SIG-M5 treated with dmso at 0.1 percent for 504 hours (cell line): ENCODE results near the gene VSIG4.
A peak's percentile ranks its signal among the peaks of the same experiment; 100 is the strongest.

Experiments used
- DNase-seq: peaks from one replicate; lab custom pipeline; 2025; ENCODE audit not compliant: unreplicated experiment; lab: John Stamatoyannopoulos, UW

Gene VSIG4

DNA sequence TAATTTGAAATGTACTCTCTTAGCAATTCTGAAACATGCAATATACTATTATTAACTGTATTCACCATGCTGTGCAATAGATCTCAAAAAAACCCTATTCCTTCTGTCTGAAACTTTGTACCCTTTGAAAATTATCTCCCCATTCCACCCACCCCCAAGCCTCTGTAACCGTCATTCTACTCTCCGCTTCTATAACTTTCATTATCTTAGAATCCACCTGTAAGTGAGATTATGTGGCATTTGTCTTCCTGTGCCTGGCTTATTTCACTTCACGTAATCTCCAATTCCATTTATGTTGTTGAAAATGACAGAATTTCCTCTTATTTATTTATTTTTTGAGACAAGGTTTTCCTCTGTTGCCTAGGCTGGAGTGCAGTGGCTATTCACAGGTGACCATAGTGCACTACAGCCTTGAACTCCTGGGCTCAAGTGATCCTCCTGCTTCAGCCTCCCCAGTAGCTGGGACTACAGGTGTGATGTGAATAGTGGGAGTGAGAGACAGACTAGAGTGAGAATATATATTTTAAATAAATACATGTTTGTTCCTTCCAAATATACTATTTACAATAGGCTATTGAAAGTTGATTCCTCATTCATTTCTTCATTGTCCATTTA, 30.5 kb downstream of the VSIG4 start:
- DNase-seq: no peak

DNA sequence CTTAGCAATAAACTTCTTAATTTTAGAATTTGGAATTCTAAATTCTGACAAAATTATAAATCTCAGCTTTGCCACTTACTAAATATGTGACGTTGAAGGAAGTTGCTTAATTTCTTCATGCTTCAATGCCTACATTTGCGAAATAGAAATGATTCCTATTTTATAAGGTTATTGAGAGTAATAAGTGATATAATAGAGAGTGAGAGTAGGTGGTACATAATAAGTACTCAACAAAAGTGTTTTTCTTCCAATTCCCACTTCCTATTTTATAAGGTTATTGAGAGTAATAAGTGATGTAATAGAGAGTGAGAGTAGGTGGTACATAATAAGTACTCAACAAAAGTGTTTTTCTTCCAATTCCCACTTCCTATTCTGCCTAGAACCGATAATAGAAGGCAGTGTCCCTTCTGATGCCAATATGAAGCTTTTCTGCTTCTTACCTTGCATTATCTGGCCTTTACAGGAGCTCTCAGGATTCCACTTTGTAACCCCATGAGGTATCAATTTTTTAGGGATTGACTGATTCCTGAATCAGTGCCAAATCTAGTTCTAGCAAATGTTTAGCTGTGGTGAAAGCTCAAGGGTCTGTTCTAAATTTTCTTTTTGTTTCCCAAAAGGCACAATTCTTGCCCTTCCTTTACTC, 31.4 kb downstream of the VSIG4 start:
- DNase-seq: peak; percentile 24

GRCh38 chrX:66007851-66008250, 32.0 kb downstream of the VSIG4 start:
- no peak for DNase-seq

GRCh38 chrX:66005830-66006449, 33.9 kb downstream of the VSIG4 start:
- peak; percentile 31 for DNase-seq

- peak; percentile 89 for DNase-seq
Observed at GRCh38 chrX:66004928-66005829, 34.7 kb downstream of the VSIG4 start.

- no peak for DNase-seq
Observed at GRCh38 chrX:66002824-66003680, 36.8 kb downstream of the VSIG4 start.

GRCh38 chrX:66001596-66001995, 38.3 kb downstream of the VSIG4 start:
- no peak for DNase-seq

DNA sequence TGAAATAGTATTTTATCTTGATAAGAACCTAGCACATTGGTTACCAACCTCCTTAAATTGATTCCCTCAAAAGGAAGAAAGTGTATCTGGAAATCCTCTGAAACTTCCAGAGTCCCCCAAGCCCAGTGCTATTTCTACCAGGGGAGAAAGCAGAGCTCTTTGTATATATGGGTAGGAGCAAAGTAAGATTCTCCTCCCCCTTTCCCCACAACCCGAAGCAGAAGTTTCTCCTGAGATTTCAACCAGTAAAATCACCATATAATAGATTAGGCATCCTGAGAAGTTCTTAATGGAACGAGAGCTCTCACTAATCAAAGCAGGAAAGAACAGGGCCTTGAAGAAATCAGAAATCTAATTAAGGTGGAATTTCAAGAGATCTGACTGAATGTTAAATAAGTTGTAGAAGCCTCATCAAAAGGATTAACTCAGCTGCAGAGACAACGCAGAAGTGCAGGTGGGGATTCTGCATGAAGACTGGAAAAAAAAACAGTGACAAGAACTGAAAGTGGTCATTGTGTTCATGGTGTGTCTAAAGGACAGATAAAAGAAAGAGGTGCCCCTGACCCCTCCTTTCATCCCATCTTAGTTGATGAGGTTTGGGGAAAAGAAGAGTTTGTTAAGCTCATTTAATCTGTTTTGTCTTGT, 39.1 kb downstream of the VSIG4 start:
- DNase-seq: peak; percentile 54

GRCh38 chrX:66000178-66000577, 39.7 kb downstream of the VSIG4 start:
- DNase-seq: no peak

DNA sequence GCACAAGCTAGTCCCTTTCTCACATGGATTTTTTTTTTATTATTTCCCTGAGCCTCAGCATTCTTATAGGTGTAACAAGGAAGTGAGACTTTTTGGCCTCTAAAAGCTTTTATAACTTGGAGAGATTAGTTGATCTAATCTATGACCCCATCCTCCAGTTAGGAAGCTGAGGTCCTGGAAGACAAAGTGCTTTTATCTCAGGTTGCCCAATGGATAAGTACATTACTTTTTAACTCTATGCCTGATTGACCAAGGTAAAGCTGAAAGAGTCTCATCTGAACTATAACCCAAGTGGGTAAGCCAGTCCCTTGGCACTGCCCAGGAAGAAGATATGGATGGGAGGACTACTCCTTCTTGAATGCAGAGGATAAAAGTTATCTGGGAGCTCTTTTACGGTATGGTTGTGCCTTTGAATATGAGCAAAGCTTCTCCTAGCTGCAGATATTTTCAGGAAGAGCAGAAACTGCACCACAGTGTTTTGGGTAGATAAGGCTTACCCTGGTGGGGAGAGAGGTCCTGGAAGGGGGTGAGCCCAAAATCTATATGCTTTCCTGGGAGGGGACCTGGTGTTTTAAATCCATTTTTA, 40.2 kb downstream of the VSIG4 start:
- DNase-seq: no peak

DNA sequence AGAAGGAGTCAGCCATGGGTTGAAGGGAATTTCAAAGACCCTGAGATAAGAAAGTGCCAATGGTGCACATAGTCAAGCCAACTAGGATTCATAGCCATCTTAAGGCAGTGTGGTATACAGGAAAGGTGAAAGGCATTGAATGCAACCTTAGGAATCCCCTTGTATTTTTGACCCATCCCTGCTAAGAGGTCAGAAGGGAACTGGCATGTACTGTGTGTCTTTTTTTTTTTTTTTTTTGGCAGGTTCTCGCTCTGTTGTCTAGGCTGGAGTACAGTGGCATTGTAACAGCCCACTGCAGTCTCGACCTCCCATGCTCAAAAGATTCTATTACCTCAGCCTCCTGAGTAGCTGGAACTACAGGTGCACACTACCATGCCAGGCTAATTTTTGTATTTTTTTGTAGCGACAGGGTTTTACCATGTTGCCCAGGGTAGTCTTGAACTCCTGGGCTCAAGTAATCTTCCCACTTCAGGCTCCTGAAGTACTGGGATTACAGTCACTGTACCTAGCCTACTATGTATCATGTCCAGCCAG, 40.8 kb downstream of the VSIG4 start:
- DNase-seq: no peak

- DNase-seq: peak; percentile 96
Observed at GRCh38 chrX:65997978-65998717, 41.7 kb downstream of the VSIG4 start.

DNA sequence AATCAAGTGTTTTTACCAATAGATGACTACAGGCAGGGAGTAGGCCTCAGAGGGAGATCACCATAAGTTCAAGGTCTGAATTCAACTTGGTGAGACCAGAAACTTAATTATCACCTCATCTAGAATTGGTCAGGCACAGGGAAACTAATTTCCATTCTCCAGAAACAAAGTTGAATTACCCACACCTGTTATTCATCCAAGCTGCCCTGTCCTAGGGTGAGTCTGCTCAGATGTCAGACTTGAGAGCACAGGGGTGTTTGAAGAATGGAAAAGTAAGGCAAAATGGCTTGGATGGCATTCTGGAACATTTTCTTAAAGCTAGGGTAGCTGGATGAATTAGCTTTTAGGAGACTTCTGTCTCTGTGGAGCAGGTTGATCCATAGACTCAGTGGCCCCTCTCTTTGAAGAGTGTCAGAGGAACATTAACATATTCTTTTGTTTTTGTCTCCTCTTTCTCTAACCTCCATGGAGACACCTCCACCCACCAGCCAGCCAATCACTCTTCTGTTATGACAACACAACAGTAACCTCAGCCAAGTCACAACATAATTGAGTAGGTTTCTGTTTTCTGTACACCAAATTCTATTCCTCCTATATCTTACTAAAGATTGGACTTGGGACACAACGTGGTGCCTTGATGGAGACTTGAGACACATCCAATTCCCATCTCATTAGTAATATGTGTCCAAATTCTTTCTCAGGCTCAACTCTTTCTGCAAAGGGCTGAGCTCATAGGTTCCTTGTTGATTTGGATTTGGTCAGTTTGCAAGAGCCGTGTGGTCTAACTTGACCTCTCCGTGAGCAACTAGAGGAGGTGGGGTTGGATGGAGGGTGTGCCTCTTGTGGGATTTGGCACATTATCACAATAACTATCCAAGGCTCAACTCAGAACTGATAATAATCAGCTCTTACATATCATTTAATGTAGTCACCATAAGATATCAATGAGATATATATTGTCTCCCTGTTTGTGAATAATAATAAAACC, 45.1 kb downstream of the VSIG4 start:
- no peak for DNase-seq

DNA sequence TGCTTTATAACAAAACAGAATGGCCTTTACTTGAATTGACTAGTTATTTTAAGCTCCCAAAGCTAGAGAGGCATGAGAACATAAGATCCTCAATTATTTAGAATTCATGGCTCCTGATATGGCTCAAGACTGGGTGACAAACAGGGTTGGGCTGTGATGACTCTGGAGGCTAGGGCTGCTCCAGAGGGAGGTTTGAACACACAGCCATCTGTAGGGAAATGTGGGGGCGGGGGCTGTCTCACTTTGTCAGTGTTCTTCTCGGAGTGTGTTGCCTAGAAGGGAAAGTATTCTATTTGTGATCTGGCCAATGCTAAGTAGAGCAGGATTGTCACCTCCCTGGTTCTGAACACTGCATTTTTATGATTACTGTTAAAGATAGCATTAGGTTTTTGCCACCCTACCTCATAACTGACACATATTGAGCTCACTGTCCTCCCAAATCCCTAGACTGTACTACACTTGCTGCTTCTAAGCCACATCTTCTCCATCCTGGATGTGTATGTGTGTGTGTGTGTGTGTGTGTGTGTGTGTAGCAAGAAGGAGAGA, 45.9 kb downstream of the VSIG4 start:
- DNase-seq: no peak

- no peak for DNase-seq
Observed at GRCh38 chrX:65993332-65993731, 46.5 kb downstream of the VSIG4 start.

- peak; percentile 18 for DNase-seq
Observed at GRCh38 chrX:65990702-65991101, 49.2 kb downstream of the VSIG4 start.

GRCh38 chrX:65987811-65988210, 52.1 kb downstream of the VSIG4 start:
- DNase-seq: peak; percentile 50
